ENCODE results near the gene RABL6. TPM values are rescaled to one million over a fixed set of nuclear protein-coding genes. Genes with fewer than 3 reads are reported as not detected.
"Not testable (repeated sequence)": the region's sequence is repeated elsewhere in the genome, so short reads cannot be mapped to it uniquely, and the experiment has no call there.

Gene RABL6
- total RNA-seq, 2 donors from 2014 or later = 51.5 to 108 TPM

DNA sequence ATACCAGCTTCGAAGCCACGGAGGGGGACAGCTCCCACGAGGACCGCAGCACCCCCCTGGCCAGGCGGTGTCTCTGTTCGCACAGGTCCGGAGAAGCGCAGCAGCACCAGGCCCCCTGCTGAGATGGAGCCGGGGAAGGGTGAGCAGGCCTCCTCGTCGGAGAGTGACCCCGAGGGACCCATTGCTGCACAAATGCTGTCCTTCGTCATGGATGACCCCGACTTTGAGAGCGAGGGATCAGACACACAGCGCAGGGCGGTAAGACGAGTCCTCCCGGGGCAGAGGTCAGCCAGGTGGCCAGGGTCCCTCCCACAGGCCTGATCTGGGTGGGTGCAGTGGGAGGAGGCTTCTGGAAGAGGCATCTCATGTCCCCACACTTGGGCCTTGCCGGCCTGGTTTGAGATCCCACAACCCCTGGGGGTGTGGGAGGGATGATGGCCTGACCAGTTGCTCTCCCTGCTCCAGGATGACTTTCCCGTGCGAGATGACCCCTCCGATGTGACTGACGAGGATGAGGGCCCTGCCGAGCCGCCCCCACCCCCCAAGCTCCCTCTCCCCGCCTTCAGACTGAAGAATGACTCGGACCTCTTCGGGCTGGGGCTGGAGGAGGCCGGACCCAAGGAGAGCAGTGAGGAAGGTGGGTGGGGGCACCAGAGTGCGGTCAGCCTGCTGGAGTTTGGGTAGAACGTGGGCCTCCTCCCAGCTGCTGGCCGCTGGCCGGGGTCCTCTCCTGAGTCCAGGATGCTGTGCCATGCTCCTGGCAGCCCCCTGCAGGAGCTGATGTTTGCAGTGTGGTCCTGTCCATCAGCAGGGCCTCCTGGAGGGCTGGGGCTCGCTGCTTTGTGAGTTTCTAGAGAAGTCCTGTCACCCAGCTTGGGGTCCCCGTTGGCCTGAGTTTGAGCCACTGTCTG lies 31.7 kb downstream of the RABL6 start:
- no peak overlapping the region for H3K27ac Mint-ChIP-seq
- no peaks in the 10 kb centered on the region for H3K4me1 Mint-ChIP-seq
- H3K27me3 Mint-ChIP-seq = no peaks in the 10 kb centered on the region
- no peaks in the 10 kb centered on the region for H3K9me3 Mint-ChIP-seq
- peaks cover 7% of the 10 kb centered on the region for H3K36me3 Mint-ChIP-seq (ENCODE audit: low read depth)
- ATAC-seq (replicated peaks) = no peak
- H3K4me3 Mint-ChIP-seq = peak overlapping the region; percentile 13

DNA sequence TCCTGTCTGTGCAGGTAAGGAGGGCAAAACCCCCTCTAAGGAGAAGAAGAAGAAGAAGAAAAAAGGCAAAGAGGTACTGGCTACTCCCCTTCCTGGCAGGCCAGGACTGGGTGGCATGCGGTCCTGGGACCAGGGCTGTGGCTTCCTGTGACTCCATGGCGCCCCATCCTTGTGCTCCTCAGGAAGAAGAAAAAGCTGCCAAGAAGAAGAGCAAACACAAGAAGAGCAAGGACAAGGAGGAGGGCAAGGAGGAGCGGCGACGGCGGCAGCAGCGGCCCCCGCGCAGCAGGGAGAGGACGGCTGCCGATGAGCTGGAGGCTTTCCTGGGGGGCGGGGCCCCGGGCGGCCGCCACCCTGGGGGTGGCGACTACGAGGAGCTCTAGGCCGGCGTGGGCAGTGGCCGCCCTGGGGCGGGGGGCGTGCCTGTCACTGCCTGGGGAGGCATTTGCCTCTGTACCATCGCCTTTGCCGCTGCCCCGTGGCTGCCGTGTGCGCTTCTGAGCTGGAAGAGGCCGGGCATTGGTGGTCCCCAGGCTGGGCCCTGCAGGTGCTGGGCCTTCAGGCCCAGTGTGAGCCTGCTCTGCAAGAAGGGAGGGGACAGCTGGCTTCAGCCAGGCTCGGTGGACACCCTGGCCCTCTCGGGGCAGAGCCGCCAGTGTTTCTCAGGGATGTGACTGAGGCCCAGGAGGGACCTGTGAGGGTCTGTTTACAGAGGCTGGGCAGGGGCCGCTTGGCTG lies 32.6 kb downstream of the RABL6 start:
- Mint-ChIP-seq H3K36me3 (ENCODE audit: low read depth) (peaks cover 7% of the 10 kb centered on the region), H3K27ac (no peak overlapping the region), H3K4me3 (peak overlapping the region; percentile 13), H3K27me3 (no peaks in the 10 kb centered on the region), H3K4me1 (no peaks in the 10 kb centered on the region), H3K9me3 (no peaks in the 10 kb centered on the region)
- ATAC-seq (replicated peaks) = no peak

DNA sequence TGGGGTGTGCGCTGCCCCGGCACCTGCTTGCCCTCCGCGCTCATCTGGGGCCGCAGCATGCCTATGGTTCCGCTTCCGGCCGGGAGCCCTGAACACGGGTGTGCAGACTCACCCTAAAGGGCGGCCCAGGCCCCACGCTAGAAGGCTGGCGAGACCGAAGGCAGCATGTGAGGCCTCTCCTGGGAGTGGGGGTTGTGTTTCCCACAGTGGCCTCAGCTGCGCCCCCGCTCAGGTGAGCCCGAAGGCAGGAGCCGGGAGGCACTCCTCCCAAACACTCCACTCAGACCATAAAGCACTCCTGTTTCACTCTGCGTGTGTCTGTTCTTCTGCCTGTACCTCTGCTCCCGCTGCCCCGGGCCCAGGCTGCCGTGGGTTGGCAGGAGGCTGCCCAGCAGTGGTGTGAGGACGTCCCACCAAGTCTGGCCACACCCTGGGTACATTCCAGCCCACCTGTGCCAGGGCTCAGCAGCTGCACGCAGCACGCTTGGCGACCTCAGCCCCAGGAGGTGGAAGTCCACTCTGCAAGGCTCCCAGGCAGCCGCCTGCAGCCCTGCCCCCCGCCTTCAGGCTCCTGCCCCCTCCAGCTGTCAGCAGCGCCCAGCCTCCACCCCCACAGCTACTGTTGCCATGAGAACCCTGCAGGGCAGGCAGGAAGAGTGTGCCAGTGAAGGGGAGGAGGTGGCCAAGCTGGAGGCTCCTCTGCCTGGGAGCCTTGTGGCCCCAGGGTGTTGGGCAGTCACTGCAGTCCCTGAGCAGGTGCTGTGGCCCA lies 33.3 kb downstream of the RABL6 start:
- Mint-ChIP-seq H3K27me3 (no peaks in the 10 kb centered on the region), H3K4me3 (no peak overlapping the region), H3K4me1 (no peaks in the 10 kb centered on the region), H3K27ac (no peak overlapping the region), H3K36me3 (ENCODE audit: low read depth) (peaks cover 7% of the 10 kb centered on the region), H3K9me3 (no peaks in the 10 kb centered on the region)
- no peak for ATAC-seq (replicated peaks)

DNA sequence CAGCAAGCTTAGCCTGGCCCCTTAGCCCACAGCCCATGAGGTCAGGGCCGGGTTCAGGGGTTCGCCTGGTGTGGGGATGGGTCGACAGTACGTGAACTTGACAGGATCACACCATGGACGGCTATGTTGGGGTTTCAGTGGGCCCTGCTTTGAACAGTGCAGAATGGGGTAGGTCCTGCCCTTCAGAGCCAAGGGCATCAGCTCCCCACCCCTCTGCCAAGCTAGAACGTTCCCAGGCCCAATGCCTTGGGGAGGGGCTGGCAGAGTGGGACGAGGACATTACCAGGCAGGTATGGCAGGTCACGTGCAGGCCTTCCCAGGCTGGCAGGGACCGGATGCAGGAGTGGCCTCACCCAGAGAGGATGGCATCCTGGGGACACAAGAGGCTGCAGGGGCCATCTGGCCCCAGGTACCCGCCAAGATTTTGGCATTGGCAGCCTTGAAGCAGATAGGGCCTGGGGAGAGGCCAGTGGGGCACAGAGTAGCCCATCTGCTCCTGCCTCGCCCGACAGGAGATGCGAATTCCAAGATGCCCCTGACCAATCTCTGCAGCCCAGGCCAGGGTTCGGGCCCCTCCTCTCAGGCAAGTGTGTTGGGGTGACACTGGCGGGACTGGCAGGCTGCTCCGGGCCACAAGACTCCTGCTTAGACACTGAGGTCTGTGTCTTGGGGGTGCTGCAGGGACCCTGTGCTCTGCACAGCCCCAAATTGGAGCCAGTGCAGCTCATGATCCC lies 34.1 kb downstream of the RABL6 start:
- H3K27me3 Mint-ChIP-seq; H3K9me3 Mint-ChIP-seq; H3K4me1 Mint-ChIP-seq; ATAC-seq (replicated peaks); H3K27ac Mint-ChIP-seq; H3K36me3 Mint-ChIP-seq (ENCODE audit: low read depth): not testable (repeated sequence)
- peak overlapping the region; percentile 71 for H3K4me3 Mint-ChIP-seq

DNA sequence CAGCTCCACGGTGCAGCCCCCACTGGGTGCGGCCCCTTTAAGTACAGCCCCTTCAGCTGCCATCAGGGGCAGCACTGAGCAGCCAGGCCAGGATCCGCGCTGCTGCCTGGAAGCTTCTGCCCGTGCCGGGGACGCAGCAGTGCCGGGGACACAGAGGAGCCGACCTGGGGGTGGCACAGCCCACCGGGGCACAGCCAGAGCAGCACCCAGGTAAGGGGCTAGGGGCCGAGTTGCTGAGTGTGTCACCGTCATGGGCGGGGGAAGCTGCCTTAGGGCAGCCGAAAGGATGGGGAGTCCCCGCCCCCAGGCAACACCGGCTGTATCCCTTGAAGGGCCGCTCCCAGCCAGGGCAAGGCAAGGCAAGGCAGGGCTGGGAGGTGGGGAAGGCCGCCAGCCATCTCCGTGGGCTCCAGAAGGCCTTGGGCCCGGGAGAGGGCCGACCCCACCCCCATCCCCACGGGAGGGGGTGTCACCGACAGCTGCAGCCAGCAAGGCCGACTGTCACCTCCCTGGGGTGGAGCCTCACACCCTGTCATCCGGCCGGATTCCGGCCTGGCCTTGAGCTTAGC lies 34.7 kb downstream of the RABL6 start, which contains the start of gene AJM1:
Gene AJM1 (plus strand): TSS at position 99 of the 569 bp plus-strand sequence. CDS start 1,937 bp downstream, outside the sequence.
- H3K4me3 Mint-ChIP-seq = peak within 1 kb of the TSS; percentile 71
- not testable (repeated sequence) for H3K4me1 Mint-ChIP-seq; H3K27ac Mint-ChIP-seq; H3K36me3 Mint-ChIP-seq (ENCODE audit: low read depth); H3K27me3 Mint-ChIP-seq; H3K9me3 Mint-ChIP-seq
- peak; percentile 85 for ATAC-seq (replicated peaks)

DNA sequence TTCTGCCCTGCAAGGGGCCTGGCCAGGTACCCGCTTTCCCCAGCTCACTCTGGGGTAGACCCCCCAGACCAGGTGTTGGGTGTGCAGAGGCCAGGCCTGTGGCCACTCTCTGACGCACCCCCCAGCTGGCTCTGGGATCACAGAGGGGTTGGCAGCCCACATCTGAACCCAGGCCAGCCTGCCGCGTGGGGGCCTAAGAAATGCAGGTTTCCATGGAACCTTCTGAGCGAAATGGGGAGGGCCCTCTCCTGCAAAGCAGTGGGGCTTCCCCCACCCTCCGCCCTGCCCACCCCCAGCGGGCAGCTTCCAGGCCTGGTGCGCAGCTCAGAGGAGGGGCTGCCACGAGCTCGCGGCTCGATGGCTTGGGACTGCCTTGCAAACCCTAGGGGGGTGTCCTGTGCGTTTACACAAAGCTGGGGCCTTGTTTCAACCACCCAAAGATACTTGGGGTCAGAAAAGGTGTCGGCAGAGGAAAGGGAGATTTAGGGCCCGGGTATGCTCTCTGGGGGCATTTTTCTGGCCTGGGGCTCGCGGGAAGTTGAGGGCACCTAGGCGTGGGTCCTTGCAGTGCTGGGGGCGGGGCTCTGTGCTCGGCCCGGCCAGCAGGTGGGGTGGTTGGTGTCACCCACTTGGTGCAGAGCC lies 35.5 kb downstream of the RABL6 start:
- not testable (repeated sequence) for H3K27me3 Mint-ChIP-seq; H3K27ac Mint-ChIP-seq; H3K4me1 Mint-ChIP-seq; H3K9me3 Mint-ChIP-seq; ATAC-seq (replicated peaks)
- H3K4me3 Mint-ChIP-seq = peak overlapping the region; percentile 48
- peaks cover 15% of the 10 kb centered on the region for H3K36me3 Mint-ChIP-seq (ENCODE audit: low read depth)

DNA sequence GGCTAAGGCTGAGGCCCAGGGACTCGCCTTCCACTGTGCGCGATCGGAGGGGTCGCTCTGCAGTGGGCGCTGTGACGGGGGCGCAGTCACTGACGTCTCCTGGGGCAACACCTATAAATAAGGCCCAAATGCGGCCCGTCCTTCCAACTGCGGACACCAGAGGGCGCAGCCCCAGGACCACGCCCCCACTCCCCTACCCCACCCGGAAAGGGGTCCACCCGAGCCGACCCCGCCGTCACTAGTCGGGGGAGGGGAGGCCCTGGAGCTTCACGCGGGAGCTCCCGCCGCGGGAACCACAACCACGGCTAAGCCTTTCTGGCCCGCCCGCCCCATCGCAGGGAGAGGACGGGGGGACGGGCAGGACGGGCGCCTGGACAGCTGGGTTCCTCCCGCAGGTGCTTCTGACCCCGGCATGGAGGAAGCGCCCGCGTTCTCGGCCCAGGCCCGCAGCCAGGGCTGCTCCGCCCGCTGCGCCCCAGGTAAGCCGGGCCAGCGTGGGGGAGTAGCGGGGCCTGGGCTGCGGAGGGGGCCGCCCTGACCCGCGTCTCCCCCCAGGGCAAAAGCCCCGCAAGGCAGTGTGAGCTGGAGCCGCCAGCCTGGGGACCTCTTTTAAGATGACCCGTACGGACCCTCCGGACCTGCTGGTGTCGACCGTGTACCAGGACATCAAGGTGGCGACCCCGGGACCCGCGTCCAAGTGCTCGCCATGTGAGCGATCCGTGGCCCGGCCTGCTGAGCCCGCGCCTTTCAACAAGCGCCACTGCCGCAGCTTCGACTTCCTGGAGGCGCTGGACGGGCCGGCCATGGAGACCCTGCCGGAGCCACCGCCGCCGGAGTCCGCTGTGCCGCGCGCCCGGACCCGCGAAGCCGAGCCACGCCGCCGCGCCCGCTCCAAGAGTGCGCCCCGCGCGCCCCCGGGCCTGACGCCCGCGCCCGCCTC lies 36.3 kb downstream of the RABL6 start:
- peak overlapping the region; percentile 48 for H3K4me3 Mint-ChIP-seq

DNA sequence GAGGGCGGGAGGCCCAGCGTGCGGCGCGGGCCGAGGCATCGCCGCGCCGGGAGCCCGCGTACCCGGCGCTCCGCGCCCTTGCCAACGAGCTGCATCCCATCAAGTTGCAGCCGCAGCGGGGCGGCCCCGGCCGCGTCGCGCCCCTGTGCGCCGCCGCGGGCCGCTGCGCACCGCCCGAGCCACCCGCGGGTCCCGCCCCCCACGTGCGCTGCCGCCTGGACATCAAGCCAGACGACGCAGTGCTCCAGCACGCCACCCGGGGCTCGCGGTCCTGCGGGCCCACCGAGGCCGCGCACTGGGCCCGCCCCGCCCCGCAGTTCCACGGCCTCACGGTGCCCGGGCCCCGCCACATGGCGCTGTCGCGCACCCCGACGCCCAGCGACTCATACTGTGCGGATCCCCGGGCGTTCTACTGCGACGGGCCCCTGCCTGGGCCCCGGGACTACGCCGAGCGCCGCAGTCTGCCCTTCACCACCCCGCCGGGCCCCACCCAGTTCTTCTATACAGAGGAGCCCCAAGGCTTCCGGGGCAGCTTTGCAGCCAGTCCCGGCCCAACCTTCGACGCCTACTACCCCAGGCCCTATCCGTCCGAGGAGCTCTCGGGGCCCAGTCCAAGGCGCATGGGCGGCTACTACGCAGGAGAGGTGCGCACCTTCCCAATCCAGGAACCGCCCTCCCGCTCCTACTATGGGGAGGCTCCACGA lies 37.2 kb downstream of the RABL6 start:
- no peak for ATAC-seq (replicated peaks)
- Mint-ChIP-seq H3K4me1 (no peaks in the 10 kb centered on the region), H3K36me3 (ENCODE audit: low read depth) (peaks cover 23% of the 10 kb centered on the region), H3K9me3 (no peaks in the 10 kb centered on the region), H3K27me3 (peaks cover 7% of the 10 kb centered on the region), H3K27ac (no peak overlapping the region), H3K4me3 (no peak overlapping the region)

More for the DNA sequence above, 36.3 kb downstream of the RABL6 start:
- H3K9me3 Mint-ChIP-seq; H3K4me1 Mint-ChIP-seq; H3K27me3 Mint-ChIP-seq; H3K27ac Mint-ChIP-seq; ATAC-seq (replicated peaks): not testable (repeated sequence)
- peaks cover 19% of the 10 kb centered on the region for H3K36me3 Mint-ChIP-seq (ENCODE audit: low read depth)

DNA sequence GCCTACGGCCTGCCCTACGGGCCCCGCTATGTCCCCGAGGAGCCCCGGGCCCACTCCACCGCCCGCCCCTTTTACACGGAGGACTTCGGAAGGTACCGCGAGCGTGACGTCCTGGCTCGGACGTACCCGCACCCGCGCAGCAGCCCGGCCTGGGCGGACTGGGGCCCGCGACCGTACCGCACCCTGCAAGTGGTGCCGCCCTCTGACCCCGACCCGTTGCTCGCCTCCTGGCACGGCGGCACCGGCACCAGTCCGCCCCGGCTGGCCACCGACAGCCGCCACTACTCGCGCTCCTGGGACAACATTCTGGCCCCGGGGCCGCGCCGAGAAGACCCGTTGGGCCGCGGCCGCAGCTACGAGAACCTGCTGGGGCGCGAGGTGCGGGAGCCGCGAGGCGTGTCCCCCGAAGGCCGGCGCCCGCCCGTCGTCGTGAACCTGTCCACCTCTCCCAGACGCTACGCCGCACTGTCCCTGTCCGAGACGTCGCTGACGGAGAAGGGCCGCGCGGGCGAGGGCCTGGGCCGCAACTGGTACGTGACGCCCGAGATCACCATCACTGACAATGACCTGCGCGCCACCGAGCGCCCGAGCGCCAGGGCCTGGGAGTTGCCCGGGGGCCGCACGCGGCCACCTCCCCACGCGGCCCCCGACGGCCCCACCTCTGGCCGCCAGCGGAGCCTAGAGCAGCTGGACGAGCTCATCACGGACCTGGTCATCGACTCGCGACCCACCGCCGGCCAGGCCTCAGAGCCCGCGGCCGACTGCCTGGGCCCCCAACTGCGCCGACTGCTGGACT lies 37.9 kb downstream of the RABL6 start:
- Mint-ChIP-seq H3K27ac (no peak overlapping the region), H3K36me3 (ENCODE audit: low read depth) (peaks cover 26% of the 10 kb centered on the region), H3K9me3 (no peaks in the 10 kb centered on the region), H3K4me1 (no peaks in the 10 kb centered on the region), H3K27me3 (peaks cover 7% of the 10 kb centered on the region), H3K4me3 (no peak overlapping the region)
- no peak for ATAC-seq (replicated peaks)

DNA sequence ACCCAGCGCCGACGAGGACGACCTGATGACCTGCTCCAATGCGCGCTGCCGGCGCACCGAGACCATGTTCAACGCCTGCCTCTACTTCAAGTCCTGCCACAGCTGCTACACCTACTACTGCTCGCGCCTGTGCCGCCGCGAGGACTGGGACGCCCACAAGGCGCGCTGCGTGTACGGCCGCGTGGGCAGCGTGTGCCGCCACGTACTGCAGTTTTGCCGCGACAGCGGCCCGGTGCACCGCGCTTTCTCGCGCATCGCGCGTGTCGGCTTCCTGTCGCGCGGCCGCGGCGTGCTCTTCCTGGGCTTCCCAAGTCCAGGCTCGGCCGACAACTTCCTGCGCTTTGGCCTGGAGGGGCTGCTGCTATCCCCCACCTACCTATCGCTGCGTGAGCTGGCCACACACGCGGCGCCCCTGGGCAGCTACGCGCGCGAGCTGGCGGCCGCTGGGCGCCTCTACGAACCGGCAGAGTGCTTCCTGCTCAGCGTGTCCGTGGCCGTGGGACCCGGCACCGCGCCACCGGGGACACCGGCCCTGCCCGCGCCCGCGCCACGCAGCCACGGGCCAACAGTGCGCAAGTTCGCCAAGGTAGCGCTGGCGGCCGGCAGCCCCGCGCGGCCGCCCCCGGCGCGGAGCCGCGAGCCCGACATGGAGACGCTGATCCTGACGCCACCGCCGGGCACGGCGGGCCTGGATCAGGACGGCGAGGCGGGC lies 38.8 kb downstream of the RABL6 start:
- peaks cover 35% of the 10 kb centered on the region for H3K36me3 Mint-ChIP-seq (ENCODE audit: low read depth)
- H3K4me1 Mint-ChIP-seq = no peaks in the 10 kb centered on the region
- no peaks in the 10 kb centered on the region for H3K9me3 Mint-ChIP-seq
- no peak for ATAC-seq (replicated peaks)
- H3K4me3 Mint-ChIP-seq = peak overlapping the region; percentile 91
- H3K27me3 Mint-ChIP-seq = peaks cover 7% of the 10 kb centered on the region
- H3K27ac Mint-ChIP-seq = no peak overlapping the region

Data from activated T-helper 17 cell treated with anti-CD3 and anti-CD28 coated beads, Interleukin-2, amount 50 U/mL, for 72 hours (primary cell).